NCI-H460 (cell line): ENCODE measurements around the gene KCNJ15. TPM values are rescaled to one million over a fixed set of nuclear protein-coding genes. Genes with fewer than 3 reads are reported as not detected.
"Not testable (repeated sequence)": the region's sequence is repeated elsewhere in the genome, so short reads cannot be mapped to it uniquely, and the experiment has no call there.

Experiments used
- DNase-seq: peaks from one replicate; pipeline ENCODE4 v3.0.0-alpha.2; 2016; ENCODE audit warnings: low read depth; ENCODE audit errors: extremely low read depth
- polyA plus RNA-seq: library from polyadenylated mRNA; depleted of rRNA; stranded (reverse); fragments of >200 nt; gene quantifications from 2 replicates; pipeline ENCODE4 v1.2.3, GENCODE V29; 2014; cell fraction: nucleus; rRNA removed
- total RNA-seq: library from RNA; depleted of rRNA; stranded (reverse); fragments of >200 nt; shearing (Covaris generic); gene quantifications from 2 replicates; pipeline ENCODE4 v1.2.3, GENCODE V29; 2014; rRNA removed

Gene KCNJ15
- not detected in 2 replicates for total RNA-seq
- not detected in 2 replicates for polyA plus RNA-seq

DNA sequence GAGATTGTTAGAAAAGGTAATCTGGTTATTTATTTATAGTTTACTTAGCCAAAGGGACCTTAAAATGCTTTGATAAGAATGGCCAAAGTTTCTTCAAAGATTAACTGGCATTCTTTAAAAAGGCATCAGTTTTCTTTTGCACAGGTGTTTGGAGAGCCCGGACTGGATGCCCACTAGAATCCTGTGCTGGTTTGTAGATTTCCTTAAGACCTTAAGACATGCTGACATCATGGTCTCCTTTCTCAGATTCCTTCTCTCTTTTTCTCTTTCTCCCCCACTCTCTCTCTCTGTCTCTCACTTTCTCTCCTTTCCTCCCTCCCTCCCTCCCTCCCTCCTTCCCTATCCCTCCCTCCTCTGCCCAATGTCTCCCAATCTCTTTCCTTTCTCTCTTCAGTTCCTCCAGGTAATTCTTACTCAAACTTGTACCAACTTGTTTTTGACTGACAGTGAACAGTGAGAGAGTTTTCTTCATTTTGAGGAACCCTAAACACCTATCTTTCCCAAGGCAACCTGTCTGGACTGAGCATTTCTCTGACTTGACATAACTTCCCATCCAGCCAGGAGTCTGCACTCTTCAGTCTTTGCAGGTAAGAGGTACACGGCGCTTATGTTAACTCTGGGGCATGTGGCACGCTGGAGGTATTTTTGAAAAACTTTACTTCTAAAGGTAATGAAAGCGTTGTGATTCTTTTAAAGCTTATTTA lies at the start of gene KCNJ15:
Gene KCNJ15 (plus strand): TSS at position 393 of the 704 bp plus-strand sequence. CDS start 42,271 bp downstream, outside the sequence.
- DNase-seq, result no peak

DNA sequence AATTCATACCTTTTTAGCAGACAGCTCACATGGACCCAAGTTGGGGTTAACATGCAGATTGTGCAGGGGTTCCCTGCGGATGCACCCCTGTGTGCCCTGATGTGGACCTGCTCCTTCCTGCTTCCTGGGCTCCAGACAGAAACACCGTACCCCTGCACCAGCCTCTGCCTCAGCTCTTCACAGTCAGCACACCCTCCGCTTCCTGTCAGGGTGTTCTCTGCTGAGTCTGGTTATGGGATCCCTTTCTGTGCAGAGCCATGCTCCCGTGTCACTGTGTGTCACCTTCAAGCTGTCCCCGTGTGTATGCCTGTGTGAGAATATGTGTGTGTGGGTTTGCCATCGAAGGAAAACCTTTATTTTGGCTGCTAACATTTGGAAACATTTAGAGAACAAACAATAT lies 48.7 kb upstream of the KCNJ15 start:
- DNase-seq, result no peak

DNA sequence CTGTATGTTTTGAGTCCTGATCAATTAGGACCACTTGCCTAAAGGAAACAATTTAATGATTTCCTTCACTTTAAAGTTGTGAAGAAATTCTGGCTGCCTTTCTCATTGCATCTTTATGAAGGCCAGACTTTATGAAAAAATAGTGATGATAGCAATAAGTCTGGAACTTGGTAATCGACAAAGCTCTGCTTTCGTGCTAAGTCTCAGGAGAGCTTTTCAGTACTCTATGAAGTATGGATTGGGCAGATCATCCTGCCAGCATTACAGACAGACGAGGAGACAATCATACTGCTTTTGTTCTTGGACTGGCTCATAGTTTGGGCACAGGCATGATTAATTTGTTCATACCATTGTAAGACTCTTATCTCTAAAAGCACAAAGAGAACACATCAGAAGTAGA lies 45.5 kb upstream of the KCNJ15 start:
- no peak for DNase-seq

DNA sequence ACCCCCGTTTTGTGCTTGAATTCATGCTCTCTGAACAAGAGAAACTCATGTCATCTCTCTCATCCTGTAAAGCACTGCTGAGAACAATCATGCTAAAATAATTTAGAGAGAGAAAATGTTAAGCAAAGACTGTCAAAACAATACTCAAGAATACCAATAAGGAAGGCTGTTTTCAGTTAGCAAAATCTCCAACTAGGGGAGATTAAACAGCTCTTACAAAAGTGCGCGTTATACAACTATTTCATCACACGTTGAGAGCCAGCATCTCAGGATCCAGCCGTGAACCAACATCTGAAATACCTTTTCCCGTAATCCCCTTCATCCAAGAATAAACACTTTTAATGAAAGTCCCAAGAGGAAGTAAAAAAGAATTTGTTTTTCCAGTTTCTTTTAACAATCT lies 44.1 kb upstream of the KCNJ15 start:
- DNase-seq, result no peak

DNA sequence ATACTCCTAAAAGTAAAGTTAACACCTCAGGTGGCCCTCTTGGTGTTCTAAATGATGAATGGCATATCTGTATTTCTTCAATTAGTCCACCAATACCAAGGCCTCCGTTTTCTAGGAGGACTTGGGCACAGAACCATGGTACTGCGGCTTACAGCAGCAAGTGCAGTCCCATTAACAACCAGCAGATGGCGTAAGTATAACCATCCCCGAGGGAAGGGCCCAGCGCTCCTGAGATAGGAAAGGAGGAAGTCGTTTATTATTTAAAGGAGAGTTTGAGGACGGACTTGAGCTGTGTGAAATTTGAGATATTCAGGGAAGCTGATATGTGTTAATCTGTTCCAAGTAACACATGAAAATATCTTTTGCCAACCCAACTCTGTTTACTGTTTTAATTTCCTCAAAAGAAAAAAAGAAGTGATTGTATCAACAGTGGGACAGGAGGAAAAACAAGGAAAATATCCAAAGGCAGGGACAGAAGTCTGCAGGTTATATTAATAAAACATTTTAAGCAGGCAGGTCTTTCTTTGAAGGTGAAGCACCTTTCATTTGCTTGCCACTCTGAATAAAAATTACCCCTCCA lies 37.7 kb upstream of the KCNJ15 start:
- peak; percentile 8 for DNase-seq

DNA sequence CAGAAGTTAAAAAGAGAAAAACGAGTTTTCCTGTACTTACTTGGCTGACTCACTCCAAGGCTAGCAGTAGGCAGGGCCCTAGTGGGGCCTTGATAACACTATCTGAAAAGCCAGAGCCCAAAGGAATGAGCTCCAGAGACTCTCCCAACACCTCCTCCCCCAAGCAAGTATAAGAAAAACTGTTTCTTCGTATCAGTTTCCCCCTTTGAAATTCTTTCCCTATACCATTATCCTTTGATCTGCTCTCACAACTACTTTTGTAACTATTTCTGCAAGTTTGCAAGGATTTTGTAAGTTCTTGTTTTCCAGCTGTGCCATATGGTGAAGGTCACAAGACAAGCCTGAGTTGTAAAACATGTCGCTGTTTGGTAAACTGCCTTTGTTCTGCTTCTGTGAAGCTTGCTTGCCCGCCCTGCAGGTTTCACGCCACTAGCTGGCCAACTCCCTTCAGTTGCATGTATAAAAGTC lies 36.5 kb upstream of the KCNJ15 start:
- DNase-seq, result no peak

DNA sequence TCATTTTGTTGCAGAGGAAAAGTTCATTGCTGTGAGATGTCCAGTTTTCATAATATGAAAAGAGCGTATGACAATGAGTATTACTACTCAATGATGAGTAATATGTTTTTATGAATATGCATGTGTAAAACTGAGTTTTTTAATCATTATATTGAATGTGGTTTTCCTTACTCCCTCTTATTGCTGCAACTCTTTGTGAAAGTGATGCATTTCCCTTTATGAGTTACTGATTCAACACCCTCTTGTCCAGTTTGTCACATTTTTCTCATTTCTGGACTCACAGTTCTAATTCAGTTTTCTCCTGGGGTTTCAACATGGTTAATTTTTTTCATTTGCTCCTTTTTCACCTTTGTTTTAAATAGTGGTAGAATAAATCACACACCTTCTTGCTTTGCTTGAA lies 35.2 kb upstream of the KCNJ15 start:
- DNase-seq, result no peak

DNA sequence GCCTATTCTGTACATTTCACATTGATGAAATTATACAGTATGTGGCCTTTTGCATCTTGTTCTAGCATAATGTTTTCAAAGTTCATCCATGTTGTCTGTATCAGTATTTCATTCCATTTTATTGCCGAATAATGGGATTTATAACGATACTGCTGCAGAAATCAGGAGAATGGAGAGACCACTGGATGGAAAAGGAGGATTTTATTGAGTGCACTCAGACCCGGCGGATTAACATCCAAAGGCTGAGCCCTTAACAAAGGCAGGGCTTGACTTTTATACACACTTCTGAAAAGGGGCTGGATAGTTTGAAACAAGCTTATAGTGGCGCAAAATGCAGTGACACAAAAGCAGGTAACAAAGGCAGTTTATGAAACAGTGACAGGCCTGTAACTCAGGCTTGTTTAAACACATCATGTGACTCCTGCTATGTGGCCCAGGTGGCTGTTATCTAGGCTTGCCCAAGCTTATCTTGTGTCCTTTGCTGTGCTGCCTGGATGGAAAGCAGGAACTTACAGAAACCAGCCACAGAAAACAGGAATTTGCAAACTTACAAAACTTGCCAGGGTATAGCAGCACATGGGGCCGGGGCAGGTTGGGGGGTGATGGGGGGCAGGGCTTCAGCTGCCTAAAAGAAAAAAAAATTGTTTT lies 32.8 kb upstream of the KCNJ15 start:
- no peak for DNase-seq

DNA sequence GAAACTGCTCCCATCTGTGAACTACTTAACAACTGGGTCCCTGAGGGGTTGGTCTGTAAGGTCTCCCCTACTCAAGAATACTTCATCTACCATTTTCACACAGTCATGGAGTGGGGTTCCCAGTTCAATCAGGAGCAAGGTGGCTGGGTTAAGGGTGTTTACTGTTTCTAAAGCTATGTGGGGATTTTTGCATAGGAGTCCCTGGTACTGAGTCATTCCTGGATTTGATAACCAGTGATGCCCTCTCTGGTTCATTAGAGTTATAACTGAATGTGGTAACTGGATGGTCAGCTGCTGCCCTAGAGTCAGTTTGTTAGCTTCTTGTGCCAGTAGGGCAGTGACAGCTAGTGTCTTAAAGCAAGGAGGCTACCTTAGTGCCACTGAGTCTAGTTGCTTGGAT lies 29.4 kb upstream of the KCNJ15 start:
- no peak for DNase-seq

DNA sequence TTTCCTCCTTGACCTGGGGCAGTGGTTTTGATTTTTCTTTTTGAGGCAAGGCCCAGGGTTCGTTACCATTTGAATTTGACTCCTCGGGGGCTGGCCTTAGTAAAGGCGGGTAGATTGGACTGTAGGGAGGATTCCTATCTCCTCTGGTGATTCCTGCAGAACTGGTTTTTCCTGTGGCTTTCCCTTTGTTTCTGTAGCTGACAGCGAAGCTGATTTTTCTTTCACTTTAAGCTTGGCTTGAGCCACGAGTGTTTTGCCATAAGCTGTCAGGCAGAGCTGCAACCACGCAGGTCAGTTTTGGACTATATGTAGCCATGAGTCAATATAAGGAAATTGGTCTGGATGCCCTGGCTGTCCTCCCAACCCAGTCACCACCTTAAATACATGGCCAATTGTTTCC lies 28.7 kb upstream of the KCNJ15 start:
- no peak for DNase-seq

DNA sequence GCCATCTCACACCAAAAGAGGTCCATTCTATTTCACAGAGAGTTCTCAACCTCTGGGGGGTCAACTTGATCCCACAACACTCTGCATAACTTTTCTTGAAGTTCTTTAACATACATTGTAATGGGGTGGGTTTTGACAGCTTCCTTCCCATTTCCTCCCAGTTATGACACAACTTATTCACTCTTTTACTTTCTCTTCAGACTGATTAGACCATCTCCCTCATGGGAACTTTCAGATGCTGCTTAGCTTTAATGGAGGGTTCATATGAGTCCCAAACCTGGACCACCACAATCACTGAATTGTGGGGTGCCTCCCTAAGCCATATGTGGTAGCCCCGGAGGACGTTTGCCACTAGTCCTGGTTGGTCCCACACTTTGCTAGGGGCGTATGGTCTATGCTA lies 28.3 kb upstream of the KCNJ15 start:
- DNase-seq, result no peak

DNA sequence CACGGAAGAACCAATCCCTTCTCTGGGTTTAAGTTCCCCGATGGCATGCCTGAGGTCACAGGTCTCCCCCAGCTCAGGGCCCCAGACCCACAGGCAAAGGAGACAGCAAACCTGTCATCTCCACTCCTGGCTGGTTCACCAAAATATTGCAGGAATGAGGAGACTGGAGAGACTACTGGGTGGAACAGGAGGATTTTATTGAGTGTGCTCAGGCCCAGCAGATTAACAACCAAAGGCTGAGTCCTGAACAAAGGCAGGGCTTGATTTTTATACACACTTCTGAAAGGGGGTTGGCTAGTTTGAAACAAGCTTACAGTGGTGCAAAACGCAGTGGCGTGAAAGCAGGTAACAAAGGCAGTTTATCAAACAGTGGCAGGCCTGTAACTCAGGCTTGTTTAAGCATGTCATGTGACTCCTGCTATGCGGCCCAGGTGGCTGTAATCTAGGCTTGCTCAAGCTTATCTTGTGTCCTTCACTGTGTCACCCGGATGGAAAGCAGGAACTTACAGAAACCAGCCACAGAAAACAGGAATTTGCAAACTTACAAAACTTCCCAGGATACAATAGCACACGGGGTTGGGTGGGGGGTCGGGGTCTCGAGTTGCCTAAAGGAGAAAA lies 27.4 kb upstream of the KCNJ15 start:
- DNase-seq, result no peak

DNA sequence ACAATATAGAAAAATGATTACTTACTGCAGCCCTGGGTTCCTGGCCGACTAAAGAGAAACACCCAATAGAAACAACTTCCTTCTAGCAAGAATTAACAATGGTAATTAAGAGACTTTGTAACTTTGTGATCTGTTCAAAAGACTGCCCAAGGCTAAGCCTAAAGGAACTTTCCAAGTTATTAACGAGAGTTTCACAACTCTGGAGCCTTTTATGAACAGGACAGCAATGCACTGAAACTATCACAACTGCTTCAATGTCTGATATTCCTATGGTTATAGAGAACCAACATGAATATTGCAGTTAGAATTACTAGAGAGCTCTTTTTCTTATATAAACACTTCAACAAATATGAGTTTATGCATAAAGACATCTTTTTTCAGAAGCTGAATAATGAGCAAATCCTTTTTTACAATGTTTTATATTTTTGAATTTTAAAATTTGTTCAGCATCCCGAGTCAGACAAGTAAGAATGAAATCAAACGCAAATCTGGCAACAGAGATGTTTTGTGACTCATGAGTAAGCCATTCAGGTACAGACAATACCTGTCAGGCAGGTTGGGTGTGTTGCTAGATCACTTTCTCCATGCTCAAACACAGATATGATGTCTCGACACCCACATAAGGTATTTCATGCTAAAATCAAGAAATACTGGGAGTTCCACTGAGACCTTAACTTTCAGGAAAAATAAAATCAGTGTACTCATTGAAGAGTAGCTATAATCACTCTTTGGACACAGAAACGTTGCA lies 22.2 kb upstream of the KCNJ15 start:
- DNase-seq, result no peak

DNA sequence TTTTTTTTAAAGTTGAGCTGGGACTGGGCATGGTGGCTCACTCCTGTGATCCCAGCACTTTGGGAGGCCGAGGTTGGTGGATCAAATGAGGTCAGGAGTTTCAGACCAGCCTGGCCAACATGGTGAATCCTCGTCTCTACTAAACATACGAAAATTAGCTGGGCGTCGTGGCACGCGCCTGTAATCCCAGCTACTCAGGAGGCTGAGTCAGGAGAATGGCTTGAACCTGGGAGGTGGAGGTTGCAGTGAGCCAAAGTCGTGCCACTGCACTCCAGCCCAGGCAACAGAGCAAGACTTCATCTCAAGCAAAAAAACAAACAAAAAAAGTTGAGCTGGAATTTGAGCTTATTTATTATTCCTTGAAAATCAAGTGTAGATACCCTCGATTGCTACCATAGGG lies 21.5 kb upstream of the KCNJ15 start:
- not testable (repeated sequence) for DNase-seq

DNA sequence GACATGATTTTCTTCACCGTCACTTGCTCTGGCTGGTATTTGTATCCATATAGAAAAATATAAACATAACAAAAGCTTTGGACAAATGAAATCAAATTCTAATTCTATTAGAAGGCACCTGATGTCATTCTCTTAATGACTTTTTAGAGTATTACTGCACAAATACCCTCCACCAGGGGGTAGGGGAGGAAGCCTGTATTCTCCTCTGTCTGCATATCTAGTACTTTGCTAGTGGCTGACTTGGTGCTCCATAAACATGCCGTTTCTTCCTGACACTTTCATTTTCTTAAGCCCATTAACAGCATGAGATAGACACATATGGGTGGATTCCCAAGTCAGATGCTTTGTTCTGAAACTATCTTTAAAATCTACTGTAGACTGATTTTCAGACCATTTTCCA lies 20.6 kb upstream of the KCNJ15 start:
- no peak for DNase-seq

DNA sequence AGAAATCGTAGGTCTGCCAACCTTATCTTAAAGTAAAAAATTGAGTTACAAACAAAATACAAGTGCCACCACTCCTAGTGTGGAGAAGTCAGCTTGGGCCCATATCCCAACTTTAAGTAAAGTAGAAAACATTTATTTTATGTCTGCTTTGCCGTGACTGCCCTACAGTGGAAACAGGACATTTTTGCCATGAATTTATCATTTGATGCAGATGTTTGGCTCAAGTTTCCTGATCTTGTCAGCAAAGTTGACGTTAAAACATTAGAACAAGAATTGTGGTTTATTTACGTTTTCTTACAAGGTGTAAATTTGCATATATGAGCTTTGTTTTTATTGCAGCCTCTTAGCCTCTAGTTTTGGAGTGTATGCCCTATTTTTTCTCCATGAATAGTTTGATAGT lies 17.1 kb upstream of the KCNJ15 start:
- DNase-seq, result no peak

DNA sequence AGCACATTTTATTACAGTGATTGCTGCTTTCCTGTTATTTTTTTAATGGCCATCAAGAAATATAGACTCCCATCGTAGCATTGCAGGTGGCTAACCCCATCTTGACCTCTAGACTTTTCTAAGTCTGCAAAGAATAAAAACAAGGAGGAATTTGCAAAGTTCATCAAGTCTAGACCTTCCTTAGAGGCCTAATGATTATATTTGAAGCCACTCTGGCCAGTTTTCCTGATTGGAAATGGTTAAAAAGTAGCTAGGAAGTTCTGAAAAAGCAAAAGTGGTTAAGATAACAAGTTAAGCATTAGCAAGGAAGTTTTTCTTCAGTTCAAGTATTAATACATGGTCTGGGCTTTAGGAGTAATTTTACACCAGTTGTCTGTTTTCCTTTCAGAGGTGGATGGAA lies 16.7 kb upstream of the KCNJ15 start:
- DNase-seq, result no peak

DNA sequence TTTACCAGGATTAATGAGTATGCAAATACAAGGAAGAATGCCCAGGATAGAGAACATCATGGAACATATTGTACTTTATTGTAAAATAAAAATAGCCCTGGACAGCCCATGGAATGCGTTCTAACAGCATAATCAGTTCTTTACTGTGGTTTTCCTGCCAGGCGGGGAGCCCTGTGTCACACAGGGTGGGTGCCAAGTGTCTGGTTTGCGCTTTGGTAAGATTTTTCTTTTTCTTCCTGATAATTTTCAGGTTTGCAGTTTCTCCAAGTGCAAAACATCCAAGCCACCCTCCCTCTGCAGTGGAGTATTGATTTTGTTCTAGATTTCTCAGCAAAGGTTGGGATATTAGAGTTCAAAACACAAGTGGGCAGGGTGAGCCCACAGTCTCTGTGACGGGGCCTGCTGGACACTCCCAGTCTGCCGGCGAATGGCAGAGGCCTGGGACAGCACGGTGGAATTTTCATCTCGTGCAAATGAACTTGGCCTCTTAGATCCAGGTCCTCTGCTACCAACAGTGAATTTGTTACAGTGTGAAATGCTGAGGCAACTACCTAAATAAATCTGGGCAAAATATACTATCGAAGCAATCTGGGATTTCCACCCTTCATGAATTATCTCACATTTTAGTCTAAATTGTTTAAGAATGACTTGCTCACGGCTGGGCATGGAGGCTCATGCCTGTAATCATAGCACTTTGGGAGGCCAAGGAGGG lies 15.6 kb upstream of the KCNJ15 start:
- DNase-seq, result no peak

DNA sequence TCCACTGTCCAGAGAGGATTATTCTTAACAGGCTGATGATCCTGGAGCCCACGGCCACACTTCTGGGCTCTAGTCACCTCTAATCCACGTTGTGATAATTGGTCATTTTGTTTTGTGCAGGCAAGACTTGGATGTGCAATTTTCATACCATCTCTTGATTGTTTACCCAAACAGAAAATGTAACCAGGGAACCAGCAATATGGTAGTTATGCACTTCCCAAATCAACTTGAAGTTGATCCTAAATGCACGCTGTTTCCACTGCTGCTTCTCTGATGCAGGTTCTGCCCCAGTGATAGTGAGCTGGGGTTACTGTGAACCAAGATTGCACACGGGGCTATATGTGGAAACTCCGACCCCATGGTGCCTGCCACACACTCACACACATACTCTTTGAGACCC lies 14.7 kb upstream of the KCNJ15 start:
- no peak for DNase-seq

DNA sequence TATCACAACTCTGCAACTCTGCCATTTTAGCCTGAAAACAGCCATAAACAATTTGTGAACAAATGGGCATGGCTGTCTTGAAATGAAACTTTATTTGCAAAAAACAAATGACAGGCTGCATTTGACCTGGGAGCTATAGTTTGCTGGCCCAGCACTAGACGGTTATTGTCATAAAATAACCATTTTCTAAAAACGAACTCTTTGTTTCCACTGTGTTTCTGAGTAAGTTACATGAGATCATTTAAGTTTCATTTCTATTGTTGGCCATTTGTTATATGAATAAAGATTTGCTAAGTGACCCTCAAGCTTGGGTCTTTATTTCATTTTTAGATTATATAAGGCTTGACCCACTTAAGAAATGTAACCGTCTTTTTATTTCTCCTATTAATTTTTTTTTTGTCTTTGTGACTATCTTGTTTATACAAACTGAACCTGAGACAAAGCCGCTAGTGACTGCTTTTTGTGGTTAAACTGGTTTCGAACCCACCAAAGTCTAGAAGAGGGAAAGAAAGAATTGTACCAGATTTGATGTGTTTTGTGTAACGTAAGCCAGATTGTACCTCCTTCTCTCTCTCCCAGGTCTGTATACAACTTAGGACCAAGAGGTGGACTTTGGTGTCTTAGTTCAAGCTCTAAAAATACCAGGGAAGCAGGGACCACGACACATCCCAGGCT lies 12.9 kb upstream of the KCNJ15 start:
- DNase-seq, result no peak
